ENCODE results near the gene SYTL3. TPM values are rescaled to one million over a fixed set of nuclear protein-coding genes. Genes with fewer than 3 reads are reported as not detected.
A peak's percentile ranks its signal among the peaks of the same experiment; 100 is the strongest.

Gene SYTL3
- total RNA-seq, 1 donor from 2014 or later = 1.7 TPM

DNA sequence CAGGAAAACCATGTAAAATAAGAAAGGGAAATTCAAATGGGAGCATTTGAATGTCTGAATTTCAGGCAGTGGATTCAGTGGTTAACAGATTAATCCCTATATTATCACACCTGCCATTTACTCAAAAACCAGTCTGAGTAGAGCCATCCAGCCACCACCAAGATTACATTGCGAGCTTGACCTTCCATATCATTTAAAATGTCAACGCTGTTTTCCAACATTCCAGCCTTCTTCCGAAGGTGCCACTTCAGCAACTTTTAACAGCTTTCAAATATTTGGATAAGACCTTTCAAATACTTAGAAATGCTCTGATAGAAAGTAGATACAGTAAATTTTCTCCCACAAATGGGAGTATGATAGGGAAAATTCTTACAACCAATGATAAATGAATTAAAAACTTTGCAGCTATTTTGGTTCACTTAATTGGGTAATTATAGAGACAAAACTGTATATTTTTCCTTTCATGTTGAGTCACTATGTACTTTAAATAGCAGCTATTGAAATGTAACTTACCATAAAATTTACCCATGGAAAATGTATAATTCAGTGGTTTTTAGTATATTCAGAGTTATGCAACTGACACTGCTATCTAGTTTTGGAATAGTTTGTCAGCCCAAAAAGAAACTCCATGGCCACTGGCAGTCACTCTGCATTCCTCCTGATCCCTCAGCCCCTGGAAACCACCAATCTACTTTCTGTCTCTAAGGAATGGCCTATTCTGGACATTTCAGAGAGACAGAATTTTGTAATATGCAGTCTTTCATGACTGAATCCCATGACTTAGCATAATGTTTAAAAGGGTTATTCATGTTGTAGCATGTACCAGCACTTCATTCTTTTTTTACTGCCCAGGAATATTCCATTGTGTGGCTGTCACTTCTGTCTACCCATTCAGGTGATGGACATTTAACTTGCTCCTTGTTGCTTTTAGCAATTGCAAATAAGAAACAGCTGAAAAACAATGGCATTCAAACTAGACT, 147.8 kb downstream of the SYTL3 start:
- peak; percentile 32 for ATAC-seq

DNA sequence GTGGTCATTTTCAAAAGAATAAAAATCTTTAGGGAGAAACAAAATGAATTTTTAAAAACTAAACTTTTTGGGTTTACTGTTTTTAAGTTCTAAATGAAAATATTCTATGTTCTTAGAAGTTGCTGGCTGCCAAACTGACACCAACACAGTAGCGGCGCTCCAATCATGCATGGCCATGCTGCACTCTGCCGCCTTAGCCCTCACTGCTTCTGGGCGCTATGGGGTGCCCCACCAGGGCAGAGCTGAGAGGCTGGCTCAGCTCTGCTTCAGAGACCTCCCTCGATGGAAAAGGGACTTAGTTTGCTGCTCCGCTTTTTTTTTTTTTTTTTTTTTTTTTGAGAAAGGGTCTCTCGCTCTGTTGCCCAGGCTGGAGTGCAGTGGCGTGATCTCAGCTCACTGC, 148.5 kb downstream of the SYTL3 start:
- ATAC-seq = no peak

DNA sequence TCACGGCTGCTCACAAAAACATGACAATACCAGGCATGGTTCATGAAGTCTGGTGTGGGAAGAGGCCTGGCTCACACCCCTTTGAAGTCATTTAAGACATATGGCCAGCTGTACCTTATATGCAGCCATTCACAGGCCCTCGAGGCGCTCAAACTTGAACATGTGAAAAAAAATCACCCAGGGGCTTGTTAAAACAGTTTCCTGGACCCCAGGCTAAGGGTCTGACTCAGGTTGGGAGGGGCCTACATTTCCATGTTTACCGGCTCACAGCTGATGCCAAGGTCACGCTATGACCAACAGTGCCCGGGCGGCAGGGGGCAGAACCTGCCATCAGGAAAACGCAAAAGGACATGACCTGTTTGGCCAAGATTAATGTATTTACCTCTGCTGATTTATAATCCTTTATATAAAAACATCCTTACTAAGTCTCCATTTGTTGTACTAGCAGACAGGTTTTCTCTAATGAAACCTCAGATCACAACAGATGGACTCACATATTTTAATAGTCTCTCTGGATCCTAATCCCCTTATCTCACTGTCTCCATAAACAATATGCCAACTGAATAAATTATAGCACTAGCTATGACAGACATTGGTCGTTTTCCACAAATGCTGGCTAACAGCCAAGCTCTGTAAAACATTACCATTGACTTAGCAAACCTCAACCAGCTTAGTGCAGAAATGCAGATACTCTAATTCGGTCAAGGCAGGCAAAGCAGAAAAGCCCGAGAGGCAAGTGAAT, 149.4 kb downstream of the SYTL3 start:
- peak; percentile 53 for ATAC-seq

DNA sequence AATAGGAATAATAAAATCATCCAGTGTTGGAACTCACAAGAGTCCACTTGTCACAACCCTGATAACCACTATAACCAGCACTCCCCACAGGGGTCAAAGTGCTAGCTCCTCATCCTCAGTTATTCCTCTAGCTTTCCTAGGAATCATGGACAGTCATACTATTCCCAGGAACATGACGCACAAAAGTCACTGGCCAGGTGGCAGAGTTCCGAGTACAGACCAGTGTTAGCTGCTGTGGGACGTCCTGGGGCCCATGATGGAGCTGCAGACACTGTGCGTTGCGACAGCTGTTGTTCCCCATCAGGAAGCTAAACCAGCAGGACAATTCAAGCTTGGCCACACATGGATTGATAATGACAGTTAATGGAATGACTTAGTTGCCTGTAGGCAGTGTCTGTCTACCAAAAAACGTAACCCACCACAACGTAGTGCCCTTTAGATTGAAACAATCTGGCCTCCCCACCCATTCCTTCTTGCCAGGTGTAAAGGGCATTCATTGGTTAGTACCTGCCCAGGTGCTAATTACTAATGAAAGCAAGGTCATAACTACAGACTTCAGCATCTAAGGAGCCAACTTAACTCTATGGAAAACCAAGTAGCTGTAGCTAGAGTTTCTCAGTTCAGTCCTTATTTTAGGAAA, 151.9 kb downstream of the SYTL3 start:
- ATAC-seq = no peak

DNA sequence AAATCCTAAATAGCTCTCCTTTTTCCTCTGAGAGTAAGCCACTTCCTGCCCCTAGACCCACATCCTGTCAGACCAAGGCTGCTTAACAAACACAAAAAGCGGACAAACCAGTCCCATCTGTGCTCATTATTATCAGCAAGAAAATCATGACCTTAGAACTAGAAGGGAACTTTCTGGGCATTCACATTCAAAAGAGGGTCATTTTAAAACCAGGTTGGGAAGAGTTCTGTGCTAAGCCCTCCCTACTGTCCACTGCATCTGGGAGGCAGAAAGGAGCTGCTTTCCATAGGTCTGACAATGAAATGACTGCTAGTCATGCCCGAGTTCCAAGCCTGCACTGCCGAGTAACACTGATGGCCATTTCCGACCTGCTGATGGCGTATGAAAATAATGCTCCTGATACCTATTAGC, 153.9 kb downstream of the SYTL3 start:
- ATAC-seq = peak; percentile 6

DNA sequence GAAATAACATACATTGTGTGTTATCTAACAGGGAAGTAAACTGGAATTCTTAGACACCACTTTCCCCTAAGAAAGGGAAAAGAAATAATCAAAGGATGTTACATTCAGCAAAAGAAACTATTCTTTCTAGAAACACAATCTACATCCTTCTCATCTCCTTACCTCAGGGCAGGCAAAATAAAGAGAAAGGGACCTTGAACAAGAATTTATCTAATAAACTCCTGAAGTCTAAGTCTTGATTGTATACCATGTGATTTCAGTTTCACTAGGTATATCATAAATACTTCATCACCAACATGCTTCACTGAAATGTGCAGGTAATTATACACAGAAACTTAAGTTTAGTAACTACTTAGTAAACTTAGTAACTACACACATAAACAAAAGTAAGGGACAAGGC, 154.4 kb downstream of the SYTL3 start:
- ATAC-seq = no peak

DNA sequence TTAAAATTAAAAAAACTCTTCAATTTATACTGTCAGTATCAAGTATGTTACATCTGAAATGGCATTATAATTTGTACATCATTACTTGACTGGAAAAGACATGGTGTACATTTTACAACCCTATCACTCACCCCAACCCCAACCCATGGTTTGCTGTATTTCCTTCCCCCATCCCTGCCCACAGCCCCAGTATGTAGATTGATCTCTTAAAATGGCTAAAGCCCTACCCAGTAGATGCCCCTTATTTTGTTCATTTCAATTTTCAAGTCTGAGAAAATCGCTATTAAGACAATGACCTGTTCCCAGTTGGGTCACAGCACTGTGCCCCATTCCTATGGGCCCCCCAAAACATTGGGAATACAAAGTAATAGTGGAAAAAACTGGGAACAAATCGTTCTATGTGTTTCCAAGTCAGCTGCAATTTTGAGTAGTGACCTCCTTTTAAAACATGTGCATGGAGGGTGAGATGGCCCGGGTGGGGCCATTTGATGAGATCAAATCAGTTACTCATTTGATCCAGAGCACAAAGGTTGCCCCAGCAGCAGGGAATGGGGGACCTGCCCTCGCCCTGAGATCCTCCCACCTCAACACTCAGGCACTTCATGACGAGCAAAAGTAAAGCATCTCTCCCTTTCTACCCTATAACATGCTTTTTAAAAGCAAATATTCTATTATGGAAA, 156.0 kb downstream of the SYTL3 start:
- ATAC-seq = no peak

DNA sequence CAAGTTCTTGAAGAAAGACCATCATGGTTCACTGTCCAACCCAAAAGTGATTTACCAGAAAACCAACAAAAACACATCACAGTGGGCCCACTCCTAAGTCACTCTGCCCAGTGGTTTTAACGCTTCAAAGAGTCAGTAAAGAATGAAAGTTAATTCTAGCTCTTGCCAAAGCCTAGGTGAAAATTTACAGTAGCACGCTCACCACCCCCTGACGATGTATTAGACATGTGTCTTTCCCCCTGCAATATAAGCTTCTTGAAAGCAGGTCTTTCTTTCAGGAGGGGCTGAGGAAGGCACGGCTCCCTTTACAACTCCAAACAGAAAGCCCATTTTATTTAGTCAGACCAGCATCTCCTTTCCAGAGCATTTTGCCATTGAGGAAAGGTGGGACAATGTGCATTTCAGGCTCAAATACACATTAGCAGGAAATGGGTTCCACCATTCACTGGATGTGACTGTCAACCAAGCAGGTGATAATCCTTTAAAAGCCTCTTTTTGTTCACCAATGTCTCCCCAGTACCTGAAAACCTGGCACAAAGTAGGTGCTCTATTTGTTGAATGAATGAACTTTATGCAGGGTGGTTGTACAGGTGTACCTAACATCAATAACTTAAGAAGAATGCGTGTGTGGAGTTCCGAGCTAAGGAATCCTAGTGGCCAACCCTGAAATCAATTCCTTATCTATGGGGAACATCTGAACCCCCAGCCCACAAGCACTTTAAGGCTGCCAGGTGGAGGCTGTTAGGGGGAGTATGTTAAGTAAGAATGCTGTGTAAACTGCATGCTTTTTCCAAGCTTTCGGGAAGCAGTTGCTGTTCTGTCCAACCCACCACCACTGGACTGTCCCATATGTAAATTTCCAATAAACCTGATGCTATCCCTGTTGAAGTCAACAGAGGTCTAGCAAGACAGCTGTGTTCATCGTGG, 157.9 kb downstream of the SYTL3 start:
- ATAC-seq = no peak

DNA sequence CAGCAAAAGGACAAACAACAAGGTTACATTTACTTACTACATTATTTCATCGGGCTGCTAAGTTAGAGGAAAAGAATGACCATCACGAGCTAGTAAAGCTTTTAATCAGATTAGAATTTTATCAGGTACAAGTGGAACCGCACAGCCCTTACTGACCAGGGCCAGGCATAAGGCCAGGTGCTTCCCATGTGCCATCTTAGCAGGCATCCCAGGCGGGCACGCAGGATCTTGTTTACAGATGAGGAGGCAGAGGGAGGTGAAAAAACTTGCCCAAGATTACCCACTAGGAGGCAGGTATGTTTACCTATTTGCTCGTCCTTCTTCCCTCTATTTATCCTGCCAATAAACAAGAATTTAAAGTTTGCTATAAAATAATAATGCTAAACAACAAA, 158.6 kb downstream of the SYTL3 start:
- peak; percentile 36 for ATAC-seq

DNA sequence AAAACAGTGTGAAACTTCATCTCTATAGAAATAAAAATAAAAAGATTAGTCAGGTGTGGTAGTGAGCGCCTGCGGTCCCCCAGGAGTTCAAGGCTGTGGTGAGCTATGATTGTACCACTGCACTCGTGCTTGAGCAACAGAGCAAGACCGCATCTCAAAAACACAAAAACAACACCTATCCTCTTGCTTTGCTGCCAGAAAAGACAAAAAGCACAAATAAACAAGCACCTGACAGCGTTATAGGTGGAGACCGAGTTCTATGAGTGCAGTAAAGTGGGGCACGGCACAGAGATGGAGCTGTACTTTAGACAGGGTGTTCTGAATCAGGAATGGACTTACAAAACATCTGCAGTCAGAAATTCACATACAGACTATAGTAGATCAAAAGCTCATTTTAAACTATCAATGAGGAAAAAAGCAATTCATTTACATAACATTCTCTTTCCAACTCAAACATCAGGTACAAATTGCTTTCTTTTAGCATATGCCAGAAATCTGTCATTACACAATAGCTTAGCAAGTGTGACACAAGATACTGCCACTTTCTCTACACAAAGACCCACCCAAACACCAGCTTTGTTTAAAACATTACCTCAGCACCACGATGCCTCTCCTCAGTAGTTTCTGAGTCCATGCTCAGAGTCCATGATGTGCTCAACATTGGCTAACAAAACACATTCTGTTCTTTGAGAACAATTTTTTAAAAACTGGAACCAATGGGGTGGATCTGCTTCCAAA, 159.3 kb downstream of the SYTL3 start:
- ATAC-seq = peak; percentile 29

DNA sequence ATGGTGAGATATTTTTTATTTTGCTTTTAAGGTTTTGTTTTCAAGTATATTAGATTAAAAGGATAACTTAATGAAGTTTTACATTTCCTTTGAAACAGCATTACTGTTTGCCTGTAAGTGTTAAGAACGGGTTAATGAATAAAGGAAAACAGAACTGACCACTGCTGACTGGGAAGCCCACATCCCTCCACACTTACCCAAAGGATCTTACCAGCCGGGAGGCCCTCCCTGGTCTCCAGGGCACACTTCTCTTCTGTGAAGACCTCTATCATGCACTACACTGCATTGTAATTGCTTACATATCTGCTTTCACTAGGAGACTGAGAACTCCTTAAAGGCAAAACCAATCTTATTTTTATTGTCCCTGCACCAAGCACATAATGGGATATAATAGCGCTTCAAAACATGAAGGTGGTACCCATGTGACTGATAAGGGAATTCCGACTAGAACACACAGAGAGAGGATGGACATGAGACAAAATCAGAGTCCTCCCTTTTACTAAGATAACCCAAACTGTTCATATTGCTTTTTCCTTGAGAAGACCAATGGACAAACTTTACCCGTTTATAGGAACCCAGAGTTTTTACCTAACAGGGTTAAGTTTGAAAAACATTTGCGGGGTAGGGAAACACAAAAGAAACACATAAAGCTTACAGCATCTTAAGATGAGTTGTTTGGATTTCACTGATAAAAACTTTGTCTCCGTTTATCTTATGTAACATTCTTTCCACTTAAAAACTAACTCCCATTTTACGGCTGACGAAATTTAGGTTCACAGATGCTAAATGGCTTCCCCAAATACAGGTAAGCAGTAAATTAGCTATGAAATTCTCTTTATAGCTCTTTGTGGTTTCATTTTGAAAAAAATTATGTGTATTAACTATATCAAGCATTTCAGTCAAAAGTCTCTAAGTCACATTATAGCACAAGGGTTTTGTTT, 160.6 kb downstream of the SYTL3 start:
- no peak for ATAC-seq

DNA sequence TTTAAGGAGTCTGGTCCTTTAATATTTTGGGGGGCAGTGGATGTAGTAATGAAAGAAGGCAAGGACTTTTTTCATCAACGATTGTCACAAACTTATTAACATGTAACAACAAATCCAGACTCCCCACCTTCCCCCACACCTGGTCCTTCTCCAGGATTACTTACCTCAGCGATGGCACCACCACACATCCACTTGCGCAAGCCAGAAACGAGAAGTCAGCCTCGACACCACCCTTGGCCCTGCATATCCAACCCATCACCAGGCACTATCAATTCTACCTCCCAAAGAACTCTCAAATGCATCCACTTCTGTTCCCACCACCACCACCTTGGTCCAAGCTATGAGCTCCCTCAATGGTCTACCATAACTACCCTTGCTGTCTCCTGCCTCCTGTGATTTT, 162.8 kb downstream of the SYTL3 start:
- ATAC-seq = peak; percentile 5

DNA sequence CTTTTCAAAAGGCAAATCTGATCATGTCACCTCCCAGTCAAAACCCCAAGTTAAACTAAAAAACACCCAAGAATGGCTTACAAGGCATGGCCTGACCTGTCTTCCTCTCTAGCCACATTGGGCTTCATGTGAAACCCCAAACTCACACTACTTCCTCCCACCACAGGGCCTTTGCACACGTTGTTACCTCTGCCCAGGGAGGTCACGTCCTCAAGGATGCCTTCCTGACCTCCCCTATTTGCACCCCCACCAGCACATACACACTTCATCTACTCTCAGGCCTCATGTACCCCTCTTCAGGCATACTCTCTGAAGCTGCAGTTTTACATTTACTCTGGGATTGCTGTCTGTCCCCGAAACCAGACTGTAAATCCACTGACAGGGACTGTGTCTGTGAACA, 163.2 kb downstream of the SYTL3 start:
- ATAC-seq = no peak

Other genes with a start within 250 kb of the SYTL3 start
- gene TMEM181, start 90.0 kb upstream of the SYTL3 start, total RNA-seq = 12.9 TPM
- 143 TPM for gene DYNLT1, start 5.3 kb upstream of the SYTL3 start, total RNA-seq
- 368 TPM for gene EZR, start 169.3 kb downstream of the SYTL3 start, total RNA-seq